H1 (cell line): ENCODE measurements around the gene MCHR1. TPM values are rescaled to one million over a fixed set of nuclear protein-coding genes. Genes with fewer than 3 reads are reported as not detected.

ENCODE experiments used
- CEBPB ChIP-seq: IDR thresholded peaks from 2 replicates; pipeline ENCODE4 v1.6.1; 2012; ENCODE audit warnings: low read depth, low read length
- GTF2F1 ChIP-seq: IDR thresholded peaks from 2 replicates; pipeline ENCODE4 v1.6.1; 2012; ENCODE audit warnings: low read depth, low read length, improper control_type of control experiment, borderline replicate concordance
- NANOG ChIP-seq: IDR thresholded peaks from 2 replicates; pipeline ENCODE4 v1.6.1; 2011; ENCODE audit warnings: low read length, low read depth, mild to moderate bottlenecking, inconsistent platforms; ENCODE audit not compliant: insufficient read depth, poor library complexity, severe bottlenecking
- SP4 ChIP-seq: IDR thresholded peaks from 2 replicates; pipeline ENCODE4 v1.6.1; 2012; ENCODE audit warnings: low read length, inconsistent platforms
- TAF1 ChIP-seq: IDR thresholded peaks from 2 replicates; pipeline ENCODE4 v1.6.1; 2011; ENCODE audit warnings: mild to moderate bottlenecking, low read depth, low read length
- polyA plus RNA-seq, 7 experiments: library from polyadenylated mRNA; depleted of rRNA in 3 of 7; stranded (reverse) in 5 of 7; unstranded in 2 of 7; fragments of >200 nt in 5 of 7; fragments of 200-250 nt in 2 of 7; gene quantifications; 1 replicate in 5 of 7; 2 replicates in 1 of 7; 4 replicates in 1 of 7; pipeline versions ENCODE4 v1.2.1 to v1.2.3, GENCODE V29; 2011 to 2013; ENCODE audit warnings: missing spikeins in 2 of 7, mixed read lengths in 2 of 7
- total RNA-seq: library from RNA; stranded (reverse); fragmentation: NEBNext Ultra II Directional; extraction: Animal tissue kit (Norgen Biotek cat#: 25700); gene quantifications from 2 replicates; pipeline ENCODE4 v1.2.1, GENCODE V29; 2021
- TF ChIP-seq, protein P1 (sequence below): fragments of 300-600 bp; sonication (generic); IDR thresholded peaks from 2 replicates; pipeline ENCODE4 v1.7.1; 2012; ENCODE audit warnings: low read length, moderate library complexity, mild to moderate bottlenecking, inconsistent platforms; ENCODE audit not compliant: insufficient replicate concordance
- TF ChIP-seq, protein P2 (sequence below): IDR thresholded peaks from 2 replicates; pipeline ENCODE4 v1.6.1; 2011; ENCODE audit warnings: low read length, improper control_type of control experiment
- TF ChIP-seq, protein P3 (sequence below): IDR thresholded peaks from 2 replicates; pipeline ENCODE4 v1.6.1; 2011; ENCODE audit warnings: low read depth, mild to moderate bottlenecking, low read length; ENCODE audit not compliant: insufficient read depth

MCHR1 gene
- total and polyA plus RNA-seq, 2 of the 8 experiments (the other 6 are each of a cell fraction or from before 2014, with no cell fraction given), result 0.91 to 7.6 TPM

DNA sequence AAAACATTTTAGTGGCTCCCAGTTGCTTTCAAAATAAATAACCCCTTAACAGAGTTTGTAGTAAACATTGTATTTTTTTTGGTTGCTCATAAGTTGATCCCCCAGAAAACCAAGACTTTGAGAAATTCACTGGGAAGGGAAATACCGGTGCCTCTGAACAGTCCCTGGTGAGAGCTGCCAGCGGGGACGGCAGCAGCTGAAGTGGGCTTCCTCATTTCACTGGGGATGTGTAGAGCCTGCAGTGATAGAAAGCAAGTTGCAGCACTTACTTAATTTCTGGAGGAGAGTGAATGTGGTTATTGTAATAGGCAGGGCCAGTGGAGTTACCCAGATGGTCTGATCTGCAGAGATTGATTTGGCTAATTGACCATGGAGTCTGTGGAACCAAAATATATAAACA lies 18.6 kb upstream of the MCHR1 start (continued):
- TF ChIP-seq, protein P1, sequence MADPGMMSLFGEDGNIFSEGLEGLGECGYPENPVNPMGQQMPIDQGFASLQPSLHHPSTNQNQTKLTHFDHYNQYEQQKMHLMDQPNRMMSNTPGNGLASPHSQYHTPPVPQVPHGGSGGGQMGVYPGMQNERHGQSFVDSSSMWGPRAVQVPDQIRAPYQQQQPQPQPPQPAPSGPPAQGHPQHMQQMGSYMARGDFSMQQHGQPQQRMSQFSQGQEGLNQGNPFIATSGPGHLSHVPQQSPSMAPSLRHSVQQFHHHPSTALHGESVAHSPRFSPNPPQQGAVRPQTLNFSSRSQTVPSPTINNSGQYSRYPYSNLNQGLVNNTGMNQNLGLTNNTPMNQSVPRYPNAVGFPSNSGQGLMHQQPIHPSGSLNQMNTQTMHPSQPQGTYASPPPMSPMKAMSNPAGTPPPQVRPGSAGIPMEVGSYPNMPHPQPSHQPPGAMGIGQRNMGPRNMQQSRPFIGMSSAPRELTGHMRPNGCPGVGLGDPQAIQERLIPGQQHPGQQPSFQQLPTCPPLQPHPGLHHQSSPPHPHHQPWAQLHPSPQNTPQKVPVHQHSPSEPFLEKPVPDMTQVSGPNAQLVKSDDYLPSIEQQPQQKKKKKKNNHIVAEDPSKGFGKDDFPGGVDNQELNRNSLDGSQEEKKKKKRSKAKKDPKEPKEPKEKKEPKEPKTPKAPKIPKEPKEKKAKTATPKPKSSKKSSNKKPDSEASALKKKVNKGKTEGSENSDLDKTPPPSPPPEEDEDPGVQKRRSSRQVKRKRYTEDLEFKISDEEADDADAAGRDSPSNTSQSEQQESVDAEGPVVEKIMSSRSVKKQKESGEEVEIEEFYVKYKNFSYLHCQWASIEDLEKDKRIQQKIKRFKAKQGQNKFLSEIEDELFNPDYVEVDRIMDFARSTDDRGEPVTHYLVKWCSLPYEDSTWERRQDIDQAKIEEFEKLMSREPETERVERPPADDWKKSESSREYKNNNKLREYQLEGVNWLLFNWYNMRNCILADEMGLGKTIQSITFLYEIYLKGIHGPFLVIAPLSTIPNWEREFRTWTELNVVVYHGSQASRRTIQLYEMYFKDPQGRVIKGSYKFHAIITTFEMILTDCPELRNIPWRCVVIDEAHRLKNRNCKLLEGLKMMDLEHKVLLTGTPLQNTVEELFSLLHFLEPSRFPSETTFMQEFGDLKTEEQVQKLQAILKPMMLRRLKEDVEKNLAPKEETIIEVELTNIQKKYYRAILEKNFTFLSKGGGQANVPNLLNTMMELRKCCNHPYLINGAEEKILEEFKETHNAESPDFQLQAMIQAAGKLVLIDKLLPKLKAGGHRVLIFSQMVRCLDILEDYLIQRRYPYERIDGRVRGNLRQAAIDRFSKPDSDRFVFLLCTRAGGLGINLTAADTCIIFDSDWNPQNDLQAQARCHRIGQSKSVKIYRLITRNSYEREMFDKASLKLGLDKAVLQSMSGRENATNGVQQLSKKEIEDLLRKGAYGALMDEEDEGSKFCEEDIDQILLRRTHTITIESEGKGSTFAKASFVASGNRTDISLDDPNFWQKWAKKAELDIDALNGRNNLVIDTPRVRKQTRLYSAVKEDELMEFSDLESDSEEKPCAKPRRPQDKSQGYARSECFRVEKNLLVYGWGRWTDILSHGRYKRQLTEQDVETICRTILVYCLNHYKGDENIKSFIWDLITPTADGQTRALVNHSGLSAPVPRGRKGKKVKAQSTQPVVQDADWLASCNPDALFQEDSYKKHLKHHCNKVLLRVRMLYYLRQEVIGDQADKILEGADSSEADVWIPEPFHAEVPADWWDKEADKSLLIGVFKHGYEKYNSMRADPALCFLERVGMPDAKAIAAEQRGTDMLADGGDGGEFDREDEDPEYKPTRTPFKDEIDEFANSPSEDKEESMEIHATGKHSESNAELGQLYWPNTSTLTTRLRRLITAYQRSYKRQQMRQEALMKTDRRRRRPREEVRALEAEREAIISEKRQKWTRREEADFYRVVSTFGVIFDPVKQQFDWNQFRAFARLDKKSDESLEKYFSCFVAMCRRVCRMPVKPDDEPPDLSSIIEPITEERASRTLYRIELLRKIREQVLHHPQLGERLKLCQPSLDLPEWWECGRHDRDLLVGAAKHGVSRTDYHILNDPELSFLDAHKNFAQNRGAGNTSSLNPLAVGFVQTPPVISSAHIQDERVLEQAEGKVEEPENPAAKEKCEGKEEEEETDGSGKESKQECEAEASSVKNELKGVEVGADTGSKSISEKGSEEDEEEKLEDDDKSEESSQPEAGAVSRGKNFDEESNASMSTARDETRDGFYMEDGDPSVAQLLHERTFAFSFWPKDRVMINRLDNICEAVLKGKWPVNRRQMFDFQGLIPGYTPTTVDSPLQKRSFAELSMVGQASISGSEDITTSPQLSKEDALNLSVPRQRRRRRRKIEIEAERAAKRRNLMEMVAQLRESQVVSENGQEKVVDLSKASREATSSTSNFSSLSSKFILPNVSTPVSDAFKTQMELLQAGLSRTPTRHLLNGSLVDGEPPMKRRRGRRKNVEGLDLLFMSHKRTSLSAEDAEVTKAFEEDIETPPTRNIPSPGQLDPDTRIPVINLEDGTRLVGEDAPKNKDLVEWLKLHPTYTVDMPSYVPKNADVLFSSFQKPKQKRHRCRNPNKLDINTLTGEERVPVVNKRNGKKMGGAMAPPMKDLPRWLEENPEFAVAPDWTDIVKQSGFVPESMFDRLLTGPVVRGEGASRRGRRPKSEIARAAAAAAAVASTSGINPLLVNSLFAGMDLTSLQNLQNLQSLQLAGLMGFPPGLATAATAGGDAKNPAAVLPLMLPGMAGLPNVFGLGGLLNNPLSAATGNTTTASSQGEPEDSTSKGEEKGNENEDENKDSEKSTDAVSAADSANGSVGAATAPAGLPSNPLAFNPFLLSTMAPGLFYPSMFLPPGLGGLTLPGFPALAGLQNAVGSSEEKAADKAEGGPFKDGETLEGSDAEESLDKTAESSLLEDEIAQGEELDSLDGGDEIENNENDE, result no peak
- TF ChIP-seq, protein P2, sequence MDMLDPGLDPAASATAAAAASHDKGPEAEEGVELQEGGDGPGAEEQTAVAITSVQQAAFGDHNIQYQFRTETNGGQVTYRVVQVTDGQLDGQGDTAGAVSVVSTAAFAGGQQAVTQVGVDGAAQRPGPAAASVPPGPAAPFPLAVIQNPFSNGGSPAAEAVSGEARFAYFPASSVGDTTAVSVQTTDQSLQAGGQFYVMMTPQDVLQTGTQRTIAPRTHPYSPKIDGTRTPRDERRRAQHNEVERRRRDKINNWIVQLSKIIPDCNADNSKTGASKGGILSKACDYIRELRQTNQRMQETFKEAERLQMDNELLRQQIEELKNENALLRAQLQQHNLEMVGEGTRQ, result no peak
- TF ChIP-seq, protein P3, sequence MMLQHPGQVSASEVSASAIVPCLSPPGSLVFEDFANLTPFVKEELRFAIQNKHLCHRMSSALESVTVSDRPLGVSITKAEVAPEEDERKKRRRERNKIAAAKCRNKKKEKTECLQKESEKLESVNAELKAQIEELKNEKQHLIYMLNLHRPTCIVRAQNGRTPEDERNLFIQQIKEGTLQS, result no peak
- TF ChIP-seq TAF1, result no peak
- no peak for TF ChIP-seq CEBPB
- no peak for TF ChIP-seq GTF2F1
- TF ChIP-seq SP4, result no peak
- TF ChIP-seq NANOG, result no peak
